H9 (cell line): ENCODE data around the gene RNU5B-1. TPM values are rescaled to one million over a fixed set of nuclear protein-coding genes. Genes with fewer than 3 reads are reported as not detected.
A peak's percentile ranks its signal among the peaks of the same experiment; 100 is the strongest.

Source experiments
- DNase-seq: peaks from one replicate; pipeline ENCODE4 v3.0.0-alpha.2; 2017
- H2AFZ ChIP-seq: one replicate; pipeline ENCODE4 v1.6.1; 2013; ENCODE audit warnings: mild to moderate bottlenecking, low read length, control low read depth, moderate library complexity
- H2AK5ac ChIP-seq: 2 replicates; pipeline ENCODE4 v1.6.1; 2013; ENCODE audit warnings: low read length, control low read depth, mixed read lengths; ENCODE audit not compliant: insufficient read length
- H2BK120ac ChIP-seq: one replicate; pipeline ENCODE4 v1.6.1; 2013; ENCODE audit warnings: low read depth, mild to moderate bottlenecking, low read length, control low read depth, inconsistent platforms; ENCODE audit not compliant: poor library complexity, severe bottlenecking
- H2BK12ac ChIP-seq: 2 replicates; pipeline ENCODE4 v1.6.1; 2013; ENCODE audit warnings: low read length, control low read depth, mixed read lengths, low read depth; ENCODE audit not compliant: insufficient read length
- H2BK15ac ChIP-seq: 2 replicates; pipeline ENCODE4 v1.6.1; 2013; ENCODE audit warnings: low read depth, low read length, control low read depth
- H2BK20ac ChIP-seq: one replicate; pipeline ENCODE4 v1.6.1; 2013; ENCODE audit warnings: low read depth, mild to moderate bottlenecking, low read length, control low read depth, inconsistent platforms; ENCODE audit not compliant: poor library complexity, severe bottlenecking
- H2BK5ac ChIP-seq: 2 replicates; pipeline ENCODE4 v1.6.1; 2013; ENCODE audit warnings: low read length, control low read depth, mixed read lengths; ENCODE audit not compliant: insufficient read length
- H3K14ac ChIP-seq: 2 replicates; pipeline ENCODE4 v1.6.1; 2013; ENCODE audit warnings: low read length, control low read depth; ENCODE audit not compliant: insufficient read depth
- H3K18ac ChIP-seq: 2 replicates; pipeline ENCODE4 v1.6.1; 2013; ENCODE audit warnings: low read depth, mild to moderate bottlenecking, mixed read lengths, low read length, control low read depth; ENCODE audit not compliant: insufficient read length
- H3K23ac ChIP-seq: 2 replicates; pipeline ENCODE4 v1.6.1; 2013; ENCODE audit warnings: low read length, control low read depth, mixed read lengths, low read depth; ENCODE audit not compliant: insufficient read length
- H3K23me2 ChIP-seq: 2 replicates; pipeline ENCODE4 v1.6.1; 2013; ENCODE audit warnings: low read depth, mild to moderate bottlenecking, mixed read lengths, low read length, control low read depth; ENCODE audit not compliant: insufficient read length, poor library complexity, severe bottlenecking
- H3K27ac ChIP-seq: 2 replicates; pipeline ENCODE4 v1.5.1; 2013; ENCODE audit warnings: low read length, control low read depth, mixed read lengths, low read depth; ENCODE audit not compliant: insufficient read length
- H3K27me3 ChIP-seq: 2 replicates; pipeline ENCODE4 v1.6.1; 2013; ENCODE audit warnings: low read length, control low read depth, inconsistent platforms; ENCODE audit not compliant: insufficient read depth
- H3K4ac ChIP-seq: 2 replicates; pipeline ENCODE4 v1.6.1; 2013; ENCODE audit warnings: low read depth, mild to moderate bottlenecking, control low read depth, inconsistent platforms, low read length, moderate library complexity
- H3K4me1 ChIP-seq: 2 replicates; pipeline ENCODE4 v1.6.1; 2013; ENCODE audit warnings: low read length, control low read depth, inconsistent platforms; ENCODE audit not compliant: insufficient read depth
- H3K4me2 ChIP-seq: 2 replicates; pipeline ENCODE4 v1.6.1; 2013; ENCODE audit warnings: low read length, control low read depth, mixed read lengths; ENCODE audit not compliant: insufficient read length, insufficient read depth
- H3K56ac ChIP-seq: 2 replicates; pipeline ENCODE4 v1.6.1; 2013; ENCODE audit warnings: low read depth, mild to moderate bottlenecking, mixed read lengths, low read length, control low read depth; ENCODE audit not compliant: insufficient read length
- H3K79me1 ChIP-seq: 2 replicates; pipeline ENCODE4 v1.6.1; 2013; ENCODE audit warnings: low read depth, mild to moderate bottlenecking, moderate library complexity, low read length, control low read depth, inconsistent platforms; ENCODE audit not compliant: insufficient read depth, poor library complexity, severe bottlenecking
- H3K79me2 ChIP-seq: 2 replicates; pipeline ENCODE4 v1.6.1; 2013; ENCODE audit warnings: low read length, control low read depth, inconsistent platforms; ENCODE audit not compliant: insufficient read depth
- H3K9ac ChIP-seq: 2 replicates; pipeline ENCODE4 v1.6.1; 2013; ENCODE audit warnings: low read length, control low read depth, mixed read lengths; ENCODE audit not compliant: insufficient read length; ENCODE audit errors: extremely low read depth
- H3K9me3 ChIP-seq: one replicate; pipeline ENCODE4 v1.6.1; 2013; ENCODE audit warnings: low read depth, low read length, inconsistent platforms; ENCODE audit not compliant: control insufficient read depth
- H3T11ph ChIP-seq: one replicate; pipeline ENCODE4 v1.6.1; 2013; ENCODE audit warnings: mild to moderate bottlenecking, low read length, control low read depth, inconsistent platforms
- H4K20me1 ChIP-seq: one replicate; pipeline ENCODE4 v1.6.1; 2013; ENCODE audit not compliant: control insufficient read depth, insufficient read length, insufficient read depth
- H4K5ac ChIP-seq: 2 replicates; pipeline ENCODE4 v1.6.1; 2013; ENCODE audit warnings: low read depth, mild to moderate bottlenecking, mixed read lengths, low read length, control low read depth; ENCODE audit not compliant: insufficient read length
- H4K8ac ChIP-seq: replicated peaks from 2 replicates; pipeline ENCODE4 v1.6.1; 2013; ENCODE audit warnings: low read length, control low read depth, mixed read lengths, low read depth; ENCODE audit not compliant: insufficient read length
- H4K91ac ChIP-seq: 2 replicates; pipeline ENCODE4 v1.6.1; 2013; ENCODE audit warnings: low read depth, mild to moderate bottlenecking, moderate library complexity, mixed read lengths, low read length, control low read depth; ENCODE audit not compliant: insufficient read length
- H3K27ac Mint-ChIP-seq, 3 experiments: 2 replicates in 2 of 3; 3 replicates in 1 of 3; pipeline ENCODE4 v1.8.0; 2020 to 2021; ENCODE audit warnings: mixed read lengths in 3 of 3, mild to moderate bottlenecking in 1 of 3, moderate library complexity in 1 of 3
- H3K27me3 Mint-ChIP-seq: 2 replicates; pipeline ENCODE4 v1.8.0; 2021; ENCODE audit warnings: low read depth, mild to moderate bottlenecking, moderate library complexity, mixed read lengths
- H3K36me3 Mint-ChIP-seq, 3 experiments: 2 replicates in 2 of 3; 3 replicates in 1 of 3; pipeline ENCODE4 v1.8.0; 2020 to 2021; ENCODE audit warnings: low read depth in 3 of 3, mixed read lengths in 3 of 3; ENCODE audit not compliant: insufficient read depth in 1 of 3
- H3K4me1 Mint-ChIP-seq, 2 experiments: 2 replicates each; pipeline ENCODE4 v1.8.0; 2020; ENCODE audit warnings: mixed read lengths in 2 of 2
- H3K4me3 Mint-ChIP-seq, 2 experiments: 2 replicates in 1 of 2; 3 replicates in 1 of 2; pipeline ENCODE4 v1.8.0; 2020 to 2021; ENCODE audit warnings: mild to moderate bottlenecking in 2 of 2, mixed read lengths in 2 of 2, moderate library complexity in 1 of 2
- H3K9me3 Mint-ChIP-seq, 2 experiments: 2 replicates in 1 of 2; 3 replicates in 1 of 2; pipeline ENCODE4 v1.8.0; 2020; ENCODE audit warnings: mild to moderate bottlenecking in 2 of 2, mixed read lengths in 2 of 2, moderate library complexity in 1 of 2
- WGBS: extraction: QIAGEN DNeasy Blood & Tissue Kit; methylation state at CpG from one replicate; pipeline ENCODE4 v1.1.7; 2013; ENCODE audit warnings: missing lambda C conversion rate, low lambda C conversion rate, mixed read lengths; ENCODE audit not compliant: insufficient read length; ENCODE audit errors: extremely low coverage; 5-methylcytosine and 5-hydroxymethylcytosine counted together
- total RNA-seq: library from RNA; stranded (reverse); gene quantifications from 2 replicates; pipeline ENCODE4 v1.2.1, GENCODE V29; 2021
- TF ChIP-seq, protein P1 (sequence below): fragments of 200-600 bp; sonication (generic); conservative IDR thresholded peaks from 3 replicates; pipeline ENCODE4 v1.8.0; 2021; ENCODE audit warnings: antibody characterized with exemption, mild to moderate bottlenecking

The RNU5B-1 gene
- total RNA-seq, 1 experiment from 2014 or later: not detected

DNA sequence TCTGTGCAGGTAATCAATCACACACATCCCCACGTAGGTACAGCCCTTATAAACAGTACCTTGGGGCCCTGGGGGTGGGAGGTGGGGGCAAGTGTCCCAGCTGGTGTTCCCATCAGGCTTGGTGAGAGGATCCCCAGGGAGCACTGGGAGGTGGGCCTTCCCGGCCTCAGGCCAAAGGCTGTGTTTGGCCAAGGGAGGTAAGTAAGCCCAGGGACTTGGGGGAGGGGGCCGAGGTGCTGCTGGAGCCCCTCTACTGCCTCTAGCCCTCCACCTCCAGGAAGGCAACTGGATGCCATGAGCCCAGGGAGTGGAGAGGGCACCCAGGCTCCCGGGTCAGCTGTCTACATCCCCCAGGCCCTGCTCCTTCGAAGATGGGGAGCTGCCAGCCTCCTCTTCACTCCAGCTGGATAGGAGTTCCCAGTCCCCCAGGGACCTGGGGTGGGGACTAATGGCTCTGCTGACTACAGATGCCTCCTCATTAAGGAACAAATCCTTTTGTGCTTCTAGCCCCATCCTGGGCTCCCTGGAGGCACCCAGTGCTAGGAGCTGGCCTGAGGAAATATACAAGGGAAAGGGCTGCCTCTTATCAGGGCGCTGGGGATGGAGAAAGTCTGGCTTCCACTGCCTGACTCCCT, 33.1 kb downstream of the RNU5B-1 start:
- Histone ChIP-seq H3K14ac (no peak overlapping the region), H2AK5ac (no peak overlapping the region), H3K56ac (no peak overlapping the region), H3K23me2 (no peaks in the 10 kb centered on the region), H3K27me3 (no peaks in the 10 kb centered on the region), H3K79me2 (no peaks in the 10 kb centered on the region; the same call in 1 of the 2 replicates), H2BK15ac (no peak overlapping the region), H4K5ac (no peak overlapping the region), H4K20me1 (no peaks in the 10 kb centered on the region), H3K9me3 (no peaks in the 10 kb centered on the region), H3K18ac (no peak overlapping the region), H3T11ph (no peak overlapping the region), H3K23ac (no peak overlapping the region), H3K4me1 (peaks cover 13% of the 10 kb centered on the region; the same call in 1 of the 2 replicates), H2BK120ac (no peak overlapping the region), H4K8ac (no peak overlapping the region), H4K91ac (no peak overlapping the region), H3K27ac (no peak overlapping the region), H2BK20ac (no peak overlapping the region), H2BK5ac (no peak overlapping the region), H3K4ac (no peak overlapping the region), H2AFZ (no peak overlapping the region), H3K4me2 (no peak overlapping the region), H3K9ac (no peak overlapping the region), H3K79me1 (no peaks in the 10 kb centered on the region), H2BK12ac (no peak overlapping the region)
- Mint-ChIP-seq H3K36me3 (peaks cover 0 to 2% (median 0%) of the 10 kb centered on the region in 3 experiments; a peak in 3 of 7 replicates), H3K4me1 (peaks cover 65 to 69% of the 10 kb centered on the region in 2 experiments), H3K4me3 (peak overlapping the region in 1 of 2 experiments; percentile 42; a peak in 1 of 5 replicates), H3K9me3 (no peaks in the 10 kb centered on the region), H3K27me3 (no peaks in the 10 kb centered on the region), H3K27ac (no peak overlapping the region)
- TF ChIP-seq, protein P1, sequence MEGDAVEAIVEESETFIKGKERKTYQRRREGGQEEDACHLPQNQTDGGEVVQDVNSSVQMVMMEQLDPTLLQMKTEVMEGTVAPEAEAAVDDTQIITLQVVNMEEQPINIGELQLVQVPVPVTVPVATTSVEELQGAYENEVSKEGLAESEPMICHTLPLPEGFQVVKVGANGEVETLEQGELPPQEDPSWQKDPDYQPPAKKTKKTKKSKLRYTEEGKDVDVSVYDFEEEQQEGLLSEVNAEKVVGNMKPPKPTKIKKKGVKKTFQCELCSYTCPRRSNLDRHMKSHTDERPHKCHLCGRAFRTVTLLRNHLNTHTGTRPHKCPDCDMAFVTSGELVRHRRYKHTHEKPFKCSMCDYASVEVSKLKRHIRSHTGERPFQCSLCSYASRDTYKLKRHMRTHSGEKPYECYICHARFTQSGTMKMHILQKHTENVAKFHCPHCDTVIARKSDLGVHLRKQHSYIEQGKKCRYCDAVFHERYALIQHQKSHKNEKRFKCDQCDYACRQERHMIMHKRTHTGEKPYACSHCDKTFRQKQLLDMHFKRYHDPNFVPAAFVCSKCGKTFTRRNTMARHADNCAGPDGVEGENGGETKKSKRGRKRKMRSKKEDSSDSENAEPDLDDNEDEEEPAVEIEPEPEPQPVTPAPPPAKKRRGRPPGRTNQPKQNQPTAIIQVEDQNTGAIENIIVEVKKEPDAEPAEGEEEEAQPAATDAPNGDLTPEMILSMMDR: no peak
- no peak for DNase-seq
- WGBS: no CpG with 5 or more reads among the region's 6 CpGs
